Thyroid gland (tissue), 4 donors: ENCODE measurements around the gene KRTAP2-3.

Experiments used
- POLR2A ChIP-seq, 2 donors: fragments of 450-650 bp; IDR thresholded peaks; one replicate each; pipeline ENCODE4 v1.6.1; 2017; ENCODE audit warnings: antibody characterized with exemption in 2 of 2, mild to moderate bottlenecking in 2 of 2, moderate library complexity in 1 of 2
- TF ChIP-seq, protein P1 (sequence below), 6 experiments: fragments of 200-600 bp in 3 of 6; fragments of 450-650 bp in 3 of 6; sonication (generic) in 3 of 6; IDR thresholded peaks; one replicate each; pipeline ENCODE4 v1.5.1; 2016 to 2019; ENCODE audit warnings: antibody characterized with exemption in 6 of 6, mild to moderate bottlenecking in 2 of 6, inconsistent platforms in 1 of 6, moderate library complexity in 1 of 6

DNA sequence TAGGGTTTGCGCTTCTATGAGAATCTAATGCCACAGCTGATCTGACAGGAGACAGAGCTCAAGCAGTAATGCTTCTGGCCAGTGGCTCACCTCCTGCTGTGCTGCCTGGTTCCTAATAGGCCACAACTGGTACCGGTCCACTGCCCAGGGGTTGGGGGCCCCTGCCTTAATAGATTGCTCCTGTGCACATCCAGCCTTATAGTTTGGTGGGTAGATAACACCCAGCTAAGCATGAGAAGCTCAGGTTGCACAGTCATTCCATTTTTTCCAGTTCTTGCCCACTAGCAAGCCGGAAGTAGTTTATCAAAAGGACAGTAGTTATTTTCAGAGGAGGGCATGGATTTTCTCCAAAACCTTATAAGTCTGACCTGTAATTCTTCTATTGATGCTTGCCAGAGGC, 40.5 kb downstream of the KRTAP2-3 start:
- TF ChIP-seq, protein P1, sequence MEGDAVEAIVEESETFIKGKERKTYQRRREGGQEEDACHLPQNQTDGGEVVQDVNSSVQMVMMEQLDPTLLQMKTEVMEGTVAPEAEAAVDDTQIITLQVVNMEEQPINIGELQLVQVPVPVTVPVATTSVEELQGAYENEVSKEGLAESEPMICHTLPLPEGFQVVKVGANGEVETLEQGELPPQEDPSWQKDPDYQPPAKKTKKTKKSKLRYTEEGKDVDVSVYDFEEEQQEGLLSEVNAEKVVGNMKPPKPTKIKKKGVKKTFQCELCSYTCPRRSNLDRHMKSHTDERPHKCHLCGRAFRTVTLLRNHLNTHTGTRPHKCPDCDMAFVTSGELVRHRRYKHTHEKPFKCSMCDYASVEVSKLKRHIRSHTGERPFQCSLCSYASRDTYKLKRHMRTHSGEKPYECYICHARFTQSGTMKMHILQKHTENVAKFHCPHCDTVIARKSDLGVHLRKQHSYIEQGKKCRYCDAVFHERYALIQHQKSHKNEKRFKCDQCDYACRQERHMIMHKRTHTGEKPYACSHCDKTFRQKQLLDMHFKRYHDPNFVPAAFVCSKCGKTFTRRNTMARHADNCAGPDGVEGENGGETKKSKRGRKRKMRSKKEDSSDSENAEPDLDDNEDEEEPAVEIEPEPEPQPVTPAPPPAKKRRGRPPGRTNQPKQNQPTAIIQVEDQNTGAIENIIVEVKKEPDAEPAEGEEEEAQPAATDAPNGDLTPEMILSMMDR (IDR thresholded peaks at IDR 0.05), result no peak
- TF ChIP-seq POLR2A (IDR thresholded peaks at IDR 0.05), result no peak
